ENCODE results near the gene ZNF318.
"Not testable (repeated sequence)": the region's sequence is repeated elsewhere in the genome, so short reads cannot be mapped to it uniquely, and the experiment has no call there.

ZNF318 gene

GRCh38 chr6:43386492-43386891 is 17.0 kb upstream of the ZNF318 start:
- DNase-seq, result peak; percentile 46

- peak; percentile 2 for DNase-seq
These were observed 13.7 kb upstream of the ZNF318 start for GRCh38 chr6:43383021-43383667.

- DNase-seq, result not testable (repeated sequence)
These were observed 11.4 kb upstream of the ZNF318 start for GRCh38 chr6:43380858-43381257.

GRCh38 chr6:43378631-43379030 is 9.2 kb upstream of the ZNF318 start:
- no peak for DNase-seq

GRCh38 chr6:43377710-43378229 is 8.3 kb upstream of the ZNF318 start:
- no peak for DNase-seq

GRCh38 chr6:43376551-43376981 is 7.1 kb upstream of the ZNF318 start:
- DNase-seq, result no peak

- DNase-seq, result no peak
These were observed 6.2 kb upstream of the ZNF318 start for GRCh38 chr6:43375693-43376092.

GRCh38 chr6:43373252-43373875 is 3.9 kb upstream of the ZNF318 start:
- no peak for DNase-seq

GRCh38 chr6:43370003-43370580 is 645 bp upstream of the ZNF318 start:
- DNase-seq, result not testable (repeated sequence)

- DNase-seq, result peak; percentile 14
These were observed 937 bp downstream of the ZNF318 start for GRCh38 chr6:43368259-43369160.

GRCh38 chr6:43367245-43367984 is 2.0 kb downstream of the ZNF318 start:
- DNase-seq, result no peak

GRCh38 chr6:43361269-43361668 is 8.2 kb downstream of the ZNF318 start:
- DNase-seq, result peak; percentile 18

GRCh38 chr6:43359831-43360230 is 9.6 kb downstream of the ZNF318 start:
- DNase-seq, result no peak

- no peak for DNase-seq
These were observed 10.1 kb downstream of the ZNF318 start for GRCh38 chr6:43359381-43359780.

GRCh38 chr6:43355862-43356590 is 13.4 kb downstream of the ZNF318 start:
- DNase-seq, result no peak

GRCh38 chr6:43351951-43352350 is 17.5 kb downstream of the ZNF318 start:
- not testable (repeated sequence) for DNase-seq

GRCh38 chr6:43347444-43347843 is 22.0 kb downstream of the ZNF318 start:
- no peak for DNase-seq

GRCh38 chr6:43347021-43347420 is 22.4 kb downstream of the ZNF318 start:
- DNase-seq, result no peak

- not testable (repeated sequence) for DNase-seq
These were observed 23.2 kb downstream of the ZNF318 start for GRCh38 chr6:43346243-43346642.

- DNase-seq, result no peak
These were observed 30.3 kb downstream of the ZNF318 start for GRCh38 chr6:43339168-43339567.

GRCh38 chr6:43338243-43338642 is 31.2 kb downstream of the ZNF318 start:
- no peak for DNase-seq

- no peak for DNase-seq
These were observed 33.1 kb downstream of the ZNF318 start for GRCh38 chr6:43336382-43336781.
